NCI-H146 treated with DMSO at 0.1 percent for 48 hours (cell line): ENCODE data around the gene SEMA3C.

ENCODE experiments used
- DNase-seq: peaks from one replicate; lab custom pipeline; 2025; ENCODE audit not compliant: unreplicated experiment; lab: John Stamatoyannopoulos, UW

SEMA3C gene

GRCh38 chr7:80752954-80753690 is 165.7 kb downstream of the SEMA3C start:
- no peak for DNase-seq

GRCh38 chr7:80749270-80749669 is 169.6 kb downstream of the SEMA3C start:
- no peak for DNase-seq

GRCh38 chr7:80748363-80749042 is 170.3 kb downstream of the SEMA3C start:
- no peak for DNase-seq

GRCh38 chr7:80740778-80741545 is 177.9 kb downstream of the SEMA3C start:
- DNase-seq: no peak

GRCh38 chr7:80736371-80737125 is 182.3 kb downstream of the SEMA3C start:
- DNase-seq: no peak

- DNase-seq: no peak
Measured at GRCh38 chr7:80735330-80735729, 183.5 kb downstream of the SEMA3C start.

- DNase-seq: no peak
Measured at GRCh38 chr7:80734011-80734410, 184.8 kb downstream of the SEMA3C start.

- no peak for DNase-seq
Measured at GRCh38 chr7:80733333-80733915, 185.4 kb downstream of the SEMA3C start.

- DNase-seq: no peak
Measured at GRCh38 chr7:80732630-80733029, 186.2 kb downstream of the SEMA3C start.

GRCh38 chr7:80731281-80731680 is 187.6 kb downstream of the SEMA3C start:
- DNase-seq: no peak

- no peak for DNase-seq
Measured at GRCh38 chr7:80729591-80730320, 189.1 kb downstream of the SEMA3C start.

- DNase-seq: no peak
Measured at GRCh38 chr7:80726666-80727065, 192.2 kb downstream of the SEMA3C start.

- DNase-seq: no peak
Measured at GRCh38 chr7:80725181-80725611, 193.7 kb downstream of the SEMA3C start.

GRCh38 chr7:80724249-80724871 is 194.5 kb downstream of the SEMA3C start:
- DNase-seq: peak; percentile 7

- no peak for DNase-seq
Measured at GRCh38 chr7:80722616-80723195, 196.1 kb downstream of the SEMA3C start.

- DNase-seq: no peak
Measured at GRCh38 chr7:80721883-80722615, 196.8 kb downstream of the SEMA3C start.

- no peak for DNase-seq
Measured at GRCh38 chr7:80720146-80720545, 198.7 kb downstream of the SEMA3C start.

GRCh38 chr7:80719261-80719660 is 199.6 kb downstream of the SEMA3C start:
- no peak for DNase-seq

- DNase-seq: no peak
Measured at GRCh38 chr7:80711531-80711930, 207.3 kb downstream of the SEMA3C start.
